Stimulated activated CD4-positive, alpha-beta T cell treated with anti-CD3 and anti-CD28 coated beads, Interleukin-12 subunit alpha, Interleukin-12 subunit beta, amount 100 ng/mL, for 4 hours (primary cell): Measurements from ENCODE around the gene LIFR.
"Not testable (repeated sequence)": the region's sequence is repeated elsewhere in the genome, so short reads cannot be mapped to it uniquely, and the experiment has no call there.

Experiments used
- DNase-seq: peaks from one replicate; pipeline ENCODE4 v3.0.0-alpha.2; 2020

LIFR gene

GRCh38 chr5:38579105-38579504 is 22.7 kb upstream of the LIFR start:
- DNase-seq: no peak

- DNase-seq: no peak
Measured at GRCh38 chr5:38576961-38577684, 20.7 kb upstream of the LIFR start.

- DNase-seq: no peak
Measured at GRCh38 chr5:38576442-38576841, 20.0 kb upstream of the LIFR start.

GRCh38 chr5:38575476-38575875 is 19.0 kb upstream of the LIFR start:
- DNase-seq: no peak

- no peak for DNase-seq
Measured at GRCh38 chr5:38574009-38574408, 17.6 kb upstream of the LIFR start.

GRCh38 chr5:38573521-38573920 is 17.1 kb upstream of the LIFR start:
- DNase-seq: no peak

- DNase-seq: no peak
Measured at GRCh38 chr5:38569180-38569579, 12.7 kb upstream of the LIFR start.

- not testable (repeated sequence) for DNase-seq
Measured at GRCh38 chr5:38567306-38567705, 10.9 kb upstream of the LIFR start.

GRCh38 chr5:38563624-38564023 is 7.2 kb upstream of the LIFR start:
- DNase-seq: no peak

- no peak for DNase-seq
Measured at GRCh38 chr5:38562444-38563210, 6.2 kb upstream of the LIFR start.

GRCh38 chr5:38559428-38559827 is 3.0 kb upstream of the LIFR start:
- DNase-seq: no peak

- DNase-seq: no peak
Measured at GRCh38 chr5:38557792-38558191, 1.3 kb upstream of the LIFR start.

GRCh38 chr5:38557308-38557710 is 863 bp upstream of the LIFR start:
- no peak for DNase-seq

- no peak for DNase-seq
Measured at GRCh38 chr5:38556088-38556598, 303 bp downstream of the LIFR start.

- DNase-seq: no peak
Measured at GRCh38 chr5:38555354-38556087, 925 bp downstream of the LIFR start.

GRCh38 chr5:38554861-38555260 is 1.6 kb downstream of the LIFR start:
- DNase-seq: no peak

GRCh38 chr5:38554403-38554802 is 2.0 kb downstream of the LIFR start:
- no peak for DNase-seq

- no peak for DNase-seq
Measured at GRCh38 chr5:38553001-38553521, 3.4 kb downstream of the LIFR start.

- DNase-seq: no peak
Measured at GRCh38 chr5:38551030-38552017, 5.1 kb downstream of the LIFR start.

- no peak for DNase-seq
Measured at GRCh38 chr5:38548064-38548759, 8.2 kb downstream of the LIFR start.

- no peak for DNase-seq
Measured at GRCh38 chr5:38547257-38547656, 9.2 kb downstream of the LIFR start.
